GM10248 (cell line): ENCODE data around the gene KCNJ2.

Experiments
- CTCF ChIA-PET: fragments of 300-600 bp; sonication (Branson Sonifier 250); formaldehyde crosslinking; extraction: SDS; loops from one replicate; lab custom pipeline; 2021; ENCODE audit warnings: antibody characterized with exemption; lab: Yijun Ruan, JAX
- POLR2A ChIA-PET: fragments of 350-650 bp; sonication (Branson Sonifier 250); formaldehyde crosslinking; extraction: SDS; loops from one replicate; lab custom pipeline; 2020; ENCODE audit warnings: antibody characterized with exemption; lab: Yijun Ruan, JAX
- DNase-seq: peaks from one replicate; pipeline ENCODE4 v3.0.0; 2012; ENCODE audit errors: extremely low spot score
- CTCF ChIP-seq: IDR thresholded peaks from 2 replicates; pipeline ENCODE4 v1.5.1; 2012; ENCODE audit warnings: mild to moderate bottlenecking, low read depth; ENCODE audit errors: extremely low read depth, missing control alignments, control extremely low read depth

KCNJ2 gene

GRCh38 chr17:70134777-70135176 is 34.6 kb upstream of the KCNJ2 start:
- TF ChIP-seq CTCF: no peak
- ChIA-PET POLR2A (no interaction called here), CTCF (interaction anchor here (0.8 kb wide), 1 partner anchor 9 kb away, joined by 3 read pairs; no protein-coding TSS in a partner anchor)
- DNase-seq: no peak

GRCh38 chr17:70136131-70136530 is 33.2 kb upstream of the KCNJ2 start:
- TF ChIP-seq CTCF: no peak
- ChIA-PET POLR2A (no interaction called here), CTCF (interaction anchor here (1.4 to 1.7 kb wide), 2 partner anchors 8 to 527 kb away, joined by 4 read pairs; no protein-coding TSS in a partner anchor)
- DNase-seq: no peak

- CTCF ChIA-PET: interaction anchor here (1.3 to 1.4 kb wide), 2 partner anchors 10 to 615 kb away, joined by 3 to 5 read pairs; no protein-coding TSS in a partner anchor
Measured at GRCh38 chr17:70137451-70138230, 31.7 kb upstream of the KCNJ2 start.

GRCh38 chr17:70138291-70138865 is 31.0 kb upstream of the KCNJ2 start:
- TF ChIP-seq CTCF: no peak
- POLR2A ChIA-PET: no interaction called here
- CTCF ChIA-PET: interaction anchor here (1.3 to 1.9 kb wide), 3 partner anchors 7 to 616 kb away, joined by 3 to 5 read pairs (median 4); no protein-coding TSS in a partner anchor
- DNase-seq: no peak

More at GRCh38 chr17:70137451-70138230, 31.7 kb upstream of the KCNJ2 start:
- TF ChIP-seq CTCF: no peak
- POLR2A ChIA-PET: no interaction called here
- DNase-seq: peak; percentile 75

GRCh38 chr17:70139449-70139993 is 29.8 kb upstream of the KCNJ2 start:
- ChIA-PET CTCF (interaction anchor here (1.5 to 1.9 kb wide), 2 partner anchors 8 to 532 kb away, joined by 4 to 5 read pairs; no protein-coding TSS in a partner anchor), POLR2A (no interaction called here)
- no peak for TF ChIP-seq CTCF

GRCh38 chr17:70144260-70144846 is 25.0 kb upstream of the KCNJ2 start:
- ChIA-PET CTCF (interaction anchor here (0.7 to 1.9 kb wide), 5 partner anchors 9 to 591 kb away, joined by 3 to 13 read pairs (median 3); no protein-coding TSS in a partner anchor), POLR2A (no interaction called here)
- peak; percentile 51 for TF ChIP-seq CTCF
- no peak for DNase-seq

More at GRCh38 chr17:70139449-70139993, 29.8 kb upstream of the KCNJ2 start:
- no peak for DNase-seq
